Neuronal stem cell (in vitro differentiated cells): ENCODE results near the gene PTGIS.
A peak's percentile ranks its signal among the peaks of the same experiment; 100 is the strongest.
"Not testable (repeated sequence)": the region's sequence is repeated elsewhere in the genome, so short reads cannot be mapped to it uniquely, and the experiment has no call there.

ENCODE experiments used
- DNase-seq: peaks from one replicate; pipeline ENCODE4 v3.0.0-alpha.2; 2013; ENCODE audit warnings: low spot score
- H2AFZ ChIP-seq: one replicate; pipeline ENCODE4 v1.6.1; 2013; ENCODE audit warnings: mild to moderate bottlenecking, low read length, inconsistent platforms
- H2AK5ac ChIP-seq: 2 replicates; pipeline ENCODE4 v1.6.1; 2013; ENCODE audit warnings: low read depth, mild to moderate bottlenecking, inconsistent platforms, low read length, moderate library complexity, mixed read lengths
- H2BK120ac ChIP-seq: 2 replicates; pipeline ENCODE4 v1.6.1; 2013; ENCODE audit warnings: low read depth, mild to moderate bottlenecking, inconsistent platforms, low read length, moderate library complexity, mixed read lengths
- H2BK12ac ChIP-seq: one replicate; pipeline ENCODE4 v1.6.1; 2013; ENCODE audit warnings: low read length, inconsistent platforms
- H2BK15ac ChIP-seq: 2 replicates; pipeline ENCODE4 v1.6.1; 2013; ENCODE audit warnings: mild to moderate bottlenecking, low read length, inconsistent platforms, mixed read lengths
- H2BK5ac ChIP-seq: one replicate; pipeline ENCODE4 v1.6.1; 2013; ENCODE audit warnings: inconsistent platforms, mild to moderate bottlenecking, low read length, moderate library complexity
- H3K14ac ChIP-seq: one replicate; pipeline ENCODE4 v1.6.1; 2013; ENCODE audit warnings: low read length, inconsistent platforms
- H3K18ac ChIP-seq: 2 replicates; pipeline ENCODE4 v1.6.1; 2013; ENCODE audit warnings: low read length, inconsistent platforms
- H3K23ac ChIP-seq: 2 replicates; pipeline ENCODE4 v1.6.1; 2013; ENCODE audit warnings: low read depth, mild to moderate bottlenecking, mixed read lengths, low read length, inconsistent platforms; ENCODE audit not compliant: poor library complexity
- H3K27ac ChIP-seq: replicated peaks from 3 replicates; pipeline ENCODE4 v1.5.1; 2013; ENCODE audit warnings: low read length, inconsistent platforms
- H3K27me3 ChIP-seq, 3 experiments: 2 replicates each; pipeline ENCODE4 v1.6.1; 2013; ENCODE audit warnings: low read length in 3 of 3, mild to moderate bottlenecking in 2 of 3, inconsistent platforms in 1 of 3, low read depth in 1 of 3, mixed read lengths in 1 of 3, moderate library complexity in 1 of 3; ENCODE audit not compliant: control insufficient read depth in 3 of 3, insufficient read depth in 3 of 3
- H3K36me3 ChIP-seq, 2 donors: replicated peaks in 1 of 2; 2 replicates each; pipeline ENCODE4 v1.6.1; 2013; ENCODE audit warnings: low read length in 2 of 2; ENCODE audit not compliant: control insufficient read depth in 2 of 2, insufficient read depth in 2 of 2
- H3K4ac ChIP-seq: 2 replicates; pipeline ENCODE4 v1.6.1; 2013; ENCODE audit warnings: inconsistent platforms, mild to moderate bottlenecking, low read length, moderate library complexity
- H3K4me1 ChIP-seq, 2 donors: 1 replicate in 1 of 2; 2 replicates in 1 of 2; pipeline ENCODE4 v1.6.1; 2013; ENCODE audit warnings: low read length in 2 of 2, low read depth in 1 of 2; ENCODE audit not compliant: control insufficient read depth in 2 of 2, insufficient read depth in 1 of 2
- H3K4me2 ChIP-seq: one replicate; pipeline ENCODE4 v1.6.1; 2013; ENCODE audit warnings: mild to moderate bottlenecking, low read length, inconsistent platforms; ENCODE audit not compliant: insufficient read depth, poor library complexity, severe bottlenecking
- H3K4me3 ChIP-seq, 2 donors: 2 replicates each; pipeline ENCODE4 v1.5.1; 2013; ENCODE audit warnings: low read length in 2 of 2, mild to moderate bottlenecking in 2 of 2, inconsistent platforms in 1 of 2, moderate library complexity in 1 of 2
- H3K79me1 ChIP-seq: one replicate; pipeline ENCODE4 v1.6.1; 2013; ENCODE audit warnings: low read depth, mild to moderate bottlenecking, inconsistent platforms, low read length, moderate library complexity
- H3K9ac ChIP-seq: one replicate; pipeline ENCODE4 v1.6.1; 2013; ENCODE audit warnings: mild to moderate bottlenecking, low read depth, low read length, inconsistent platforms; ENCODE audit not compliant: poor library complexity
- H3K9me3 ChIP-seq, 2 donors: replicated peaks in 1 of 2; 2 replicates each; pipeline versions ENCODE3 to v1.6.1; 2013; ENCODE audit warnings: low read length in 2 of 2, mild to moderate bottlenecking in 2 of 2, inconsistent platforms in 1 of 2, low read depth in 1 of 2, mixed read lengths in 1 of 2, moderate library complexity in 1 of 2; ENCODE audit not compliant: control insufficient read depth in 2 of 2, insufficient read depth in 1 of 2
- H4K8ac ChIP-seq: one replicate; pipeline ENCODE4 v1.6.1; 2013; ENCODE audit warnings: low read depth, mild to moderate bottlenecking, inconsistent platforms, low read length, moderate library complexity
- H4K91ac ChIP-seq: one replicate; pipeline ENCODE4 v1.6.1; 2013; ENCODE audit warnings: low read length, low read depth, mild to moderate bottlenecking, inconsistent platforms; ENCODE audit not compliant: poor library complexity
- WGBS, 2 donors: extraction: QIAGEN DNeasy Blood & Tissue Kit; methylation state at CpG; one replicate each; pipeline ENCODE4 v1.1.7; 2013; ENCODE audit warnings: missing lambda C conversion rate in 2 of 2, mixed read lengths in 1 of 2; ENCODE audit not compliant: insufficient read length in 2 of 2, insufficient replicate concordance in 1 of 2; ENCODE audit errors: extremely low coverage in 2 of 2; 5-methylcytosine and 5-hydroxymethylcytosine counted together

The PTGIS gene

DNA sequence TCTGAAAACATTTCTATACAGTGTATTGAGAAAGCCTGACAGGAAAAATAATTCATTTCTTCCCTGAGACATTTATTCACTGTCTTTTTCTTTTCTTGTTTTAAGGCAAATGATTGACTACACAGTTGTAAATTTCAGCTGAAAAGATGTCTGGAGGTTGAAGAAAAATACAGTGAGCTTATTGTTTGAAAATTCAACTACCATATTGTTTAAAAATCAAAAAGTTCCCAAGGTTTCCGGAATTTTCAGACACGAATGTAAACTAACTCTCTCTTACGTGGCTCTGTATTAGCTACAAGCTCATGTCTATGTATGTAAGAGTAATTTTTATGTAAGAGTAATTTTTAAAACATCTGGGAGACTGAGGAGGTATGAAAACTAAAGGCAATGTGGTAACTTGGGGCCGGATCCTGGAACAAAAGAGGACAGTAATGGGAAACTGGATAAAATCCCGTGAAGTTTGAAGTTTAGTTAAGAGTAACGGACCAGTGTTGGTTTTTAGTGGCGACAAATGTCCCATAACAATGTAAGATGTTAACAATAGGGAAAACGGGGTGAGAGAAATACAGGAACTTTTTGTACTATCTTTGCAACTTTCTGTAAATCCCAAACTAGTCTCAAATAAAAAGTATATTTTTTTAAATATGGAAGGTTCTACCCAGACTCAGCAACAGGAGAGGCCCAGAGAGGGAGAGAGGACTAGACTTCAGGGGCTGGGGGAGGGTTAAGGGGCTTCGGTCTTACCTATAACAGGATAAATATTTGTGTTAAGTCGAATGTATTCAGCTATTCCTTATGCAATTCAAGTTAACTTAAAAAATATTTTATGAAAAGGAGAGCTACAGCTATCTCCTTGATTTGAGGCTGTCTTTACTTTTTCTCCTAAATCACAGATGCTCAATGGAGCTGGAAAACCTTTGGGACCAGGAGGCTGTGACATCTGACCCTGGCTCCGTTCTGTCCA lies 1.3 kb downstream of the PTGIS start:
- H2BK5ac ChIP-seq = no peak overlapping the region
- peaks cover 13 to 17% of the 10 kb centered on the region in 2 donors for H3K4me1 ChIP-seq
- H4K91ac ChIP-seq = no peak overlapping the region
- H2AK5ac ChIP-seq = peak overlapping the region; percentile 99
- no peaks in the 10 kb centered on the region for H3K9me3 ChIP-seq
- no peak overlapping the region for H2BK120ac ChIP-seq
- peak overlapping the region in 1 of 2 donors; percentile 93 for H3K4me3 ChIP-seq
- H3K27me3 ChIP-seq = peaks cover 0 to 52% (median 0%) of the 10 kb centered on the region in 3 experiments
- H3K4ac ChIP-seq = peak overlapping the region; percentile 90
- H3K4me2 ChIP-seq = peak overlapping the region; percentile 94
- no peaks in the 10 kb centered on the region for H3K36me3 ChIP-seq
- no peak overlapping the region for H4K8ac ChIP-seq
- peak overlapping the region; percentile 97 for H2AFZ ChIP-seq
- peak overlapping the region; percentile 60 for H3K23ac ChIP-seq
- H3K79me1 ChIP-seq = peaks cover 5% of the 10 kb centered on the region
- WGBS, 2 donors = no CpG with 5 or more reads among the region's 11 CpGs
- no peak overlapping the region for H2BK12ac ChIP-seq
- no peak overlapping the region for H3K27ac ChIP-seq
- no peak overlapping the region for H3K18ac ChIP-seq
- no peak overlapping the region for H3K9ac ChIP-seq
- no peak for DNase-seq
- H2BK15ac ChIP-seq = no peak overlapping the region
- H3K14ac ChIP-seq = no peak overlapping the region

DNA sequence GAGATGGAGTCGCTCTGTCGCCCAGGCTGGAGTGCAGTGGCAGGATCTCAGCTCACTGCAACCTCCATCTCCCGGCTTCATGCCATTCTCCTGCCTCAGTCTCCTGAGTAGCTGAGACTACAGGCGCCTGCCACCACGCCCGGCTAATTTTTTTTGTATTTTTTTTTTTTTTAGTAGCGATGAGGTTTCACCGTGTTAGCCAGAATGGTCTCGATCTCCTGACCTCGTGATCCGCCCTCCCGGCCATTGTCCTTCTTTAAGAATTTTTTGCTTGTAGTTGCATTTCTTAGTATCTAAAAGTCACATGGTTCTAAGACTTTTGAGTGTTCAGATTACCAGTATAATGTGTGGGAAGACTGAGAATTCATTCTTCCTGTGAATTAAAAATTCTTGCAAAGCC lies 2.9 kb downstream of the PTGIS start:
- not testable (repeated sequence) for H3K23ac ChIP-seq, H3K4me3 ChIP-seq

GRCh38 chr20:49563015-49563980 lies 4.6 kb downstream of the PTGIS start:
- Histone ChIP-seq H3K9ac (no peak overlapping the region), H2AFZ (no peak overlapping the region), H2BK12ac (no peak overlapping the region), H3K4ac (no peak overlapping the region), H3K4me1 (peaks cover 8% of the 10 kb centered on the region in 2 donors), H3K4me3 (no peak overlapping the region), H3K36me3 (peaks cover 0 to 3% of the 10 kb centered on the region in 2 donors), H3K14ac (no peak overlapping the region), H4K8ac (no peak overlapping the region), H3K79me1 (peaks cover 5% of the 10 kb centered on the region), H2BK15ac (no peak overlapping the region), H3K18ac (peak overlapping the region; percentile 36), H2BK5ac (no peak overlapping the region), H4K91ac (no peak overlapping the region), H2BK120ac (no peak overlapping the region), H3K9me3 (no peaks in the 10 kb centered on the region), H3K23ac (no peak overlapping the region), H3K27ac (no peak overlapping the region), H3K4me2 (no peak overlapping the region), H3K27me3 (peaks cover 0 to 24% (median 0%) of the 10 kb centered on the region in 3 experiments), H2AK5ac (peak overlapping the region; percentile 37)
- no CpG with 5 or more reads among the region's 6 CpGs for WGBS, 2 donors
- no peak for DNase-seq

More for the DNA sequence above, 2.9 kb downstream of the PTGIS start:
- H3K18ac ChIP-seq, H2BK120ac ChIP-seq, H3K4me2 ChIP-seq, H4K8ac ChIP-seq, H3K9me3 ChIP-seq, H3K79me1 ChIP-seq, H3K9ac ChIP-seq, DNase-seq, H2BK12ac ChIP-seq, H3K4ac ChIP-seq, H4K91ac ChIP-seq, H3K14ac ChIP-seq, H3K36me3 ChIP-seq, H2BK15ac ChIP-seq, H2AK5ac ChIP-seq, H2AFZ ChIP-seq, H2BK5ac ChIP-seq, H3K27ac ChIP-seq: not testable (repeated sequence)
- Histone ChIP-seq H3K27me3 (peaks cover 0 to 41% (median 0%) of the 10 kb centered on the region in 3 experiments), H3K4me1 (peaks cover 13 to 17% of the 10 kb centered on the region in 2 donors)
- WGBS, 2 donors = no CpG with 5 or more reads among the region's 12 CpGs
